Measurements from ENCODE around the gene STXBP6. TPM values are rescaled to one million over a fixed set of nuclear protein-coding genes. Genes with fewer than 3 reads are reported as not detected.

STXBP6 gene
- total and polyA plus RNA-seq, 8 donors = 17.2 to 54.1 (median 47.1) TPM

- no peaks in the 10 kb centered on the region for H3K27me3 ChIP-seq
- no peak overlapping the region for H3K4me3 ChIP-seq
- no peaks in the 10 kb centered on the region for H3K36me3 ChIP-seq
- DNase-seq (no peak), ATAC-seq (no peak)
- no peak overlapping the region for H3K27ac ChIP-seq
- intact Hi-C loops (cut with DNase I) = no loop called here
- TF ChIP-seq CTCF (IDR thresholded peaks at IDR 0.05) = no peak
- H3K9me3 ChIP-seq = no peaks in the 10 kb centered on the region
- H3K4me1 ChIP-seq = peaks cover 0 to 21% of the 10 kb centered on the region in 2 donors
Measured at GRCh38 chr14:24874514-24875202, 175.3 kb downstream of the STXBP6 start.

GRCh38 chr14:24873551-24873950, 176.4 kb downstream of the STXBP6 start:
- no peaks in the 10 kb centered on the region for H3K36me3 ChIP-seq
- no peak overlapping the region for H3K4me3 ChIP-seq
- no peaks in the 10 kb centered on the region for H3K27me3 ChIP-seq
- peaks cover 0 to 20% of the 10 kb centered on the region in 2 donors for H3K4me1 ChIP-seq
- DNase-seq (no peak), ATAC-seq (no peak)
- no peak for TF ChIP-seq CTCF (IDR thresholded peaks at IDR 0.05)
- intact Hi-C loops (cut with DNase I) = no loop called here
- no peak overlapping the region for H3K27ac ChIP-seq
- H3K9me3 ChIP-seq = no peaks in the 10 kb centered on the region

GRCh38 chr14:24870949-24871701, 178.8 kb downstream of the STXBP6 start:
- ATAC-seq (no peak), DNase-seq (no peak)
- Histone ChIP-seq H3K27me3 (no peaks in the 10 kb centered on the region), H3K9me3 (no peaks in the 10 kb centered on the region), H3K36me3 (no peaks in the 10 kb centered on the region), H3K4me1 (peaks cover 0 to 9% of the 10 kb centered on the region in 2 donors), H3K27ac (no peak overlapping the region), H3K4me3 (no peak overlapping the region)
- TF ChIP-seq CTCF (IDR thresholded peaks at IDR 0.05) = no peak
- intact Hi-C loops (cut with DNase I) = no loop called here

GRCh38 chr14:24868389-24868788, 181.6 kb downstream of the STXBP6 start:
- Histone ChIP-seq H3K36me3 (no peaks in the 10 kb centered on the region), H3K9me3 (no peaks in the 10 kb centered on the region), H3K27me3 (no peaks in the 10 kb centered on the region), H3K4me3 (no peak overlapping the region), H3K4me1 (peaks cover 0 to 5% of the 10 kb centered on the region in 2 donors), H3K27ac (no peak overlapping the region)
- intact Hi-C loops (cut with DNase I) = no loop called here
- no peak for DNase-seq
- TF ChIP-seq CTCF (IDR thresholded peaks at IDR 0.05) = no peak
- ATAC-seq = no peak

- intact Hi-C loops (cut with DNase I) = no loop called here
- Histone ChIP-seq H3K4me1 (peaks cover 0 to 5% of the 10 kb centered on the region in 2 donors), H3K9me3 (no peaks in the 10 kb centered on the region), H3K27ac (no peak overlapping the region), H3K36me3 (no peaks in the 10 kb centered on the region), H3K4me3 (no peak overlapping the region), H3K27me3 (no peaks in the 10 kb centered on the region)
- TF ChIP-seq CTCF (IDR thresholded peaks at IDR 0.05) = no peak
- ATAC-seq (no peak), DNase-seq (no peak)
Measured at GRCh38 chr14:24866067-24866639, 183.8 kb downstream of the STXBP6 start.
